Smooth muscle cell (in vitro differentiated cells): ENCODE results near the gene IFRD2. TPM values are rescaled to one million over a fixed set of nuclear protein-coding genes. Genes with fewer than 3 reads are reported as not detected.
"Not testable (repeated sequence)": the region's sequence is repeated elsewhere in the genome, so short reads cannot be mapped to it uniquely, and the experiment has no call there.

Source experiments
- DNase-seq: peaks from one replicate; lab custom pipeline; 2025; ENCODE audit not compliant: unreplicated experiment; lab: John Stamatoyannopoulos, UW
- H2AFZ ChIP-seq: fragments of 200-600 bp; sonication (generic); 2 replicates; pipeline ENCODE4 v1.6.0; 2016; ENCODE audit warnings: antibody characterized with exemption, low read depth, mild to moderate bottlenecking
- H3F3A ChIP-seq: fragments of 200-600 bp; sonication (generic); 2 replicates; pipeline ENCODE4 v1.6.0; 2017; ENCODE audit warnings: antibody characterized with exemption, low read depth
- H3K27ac ChIP-seq: fragments of 200-600 bp; sonication (generic); 2 replicates; pipeline ENCODE4 v1.5.1; 2016; ENCODE audit warnings: low read depth, mild to moderate bottlenecking
- H3K27me3 ChIP-seq: fragments of 200-600 bp; sonication (generic); 2 replicates; pipeline ENCODE4 v1.6.1; 2016; ENCODE audit warnings: low read depth, mild to moderate bottlenecking
- H3K36me3 ChIP-seq: fragments of 200-600 bp; sonication (generic); 2 replicates; pipeline ENCODE4 v1.5.1; 2016; ENCODE audit warnings: low read depth
- H3K4me1 ChIP-seq: fragments of 200-600 bp; sonication (generic); 2 replicates; pipeline ENCODE4 v1.5.1; 2016; ENCODE audit warnings: low read depth
- H3K4me2 ChIP-seq: fragments of 200-600 bp; sonication (generic); 2 replicates; pipeline ENCODE4 v1.6.0; 2016; ENCODE audit warnings: mild to moderate bottlenecking
- H3K4me3 ChIP-seq: fragments of 200-600 bp; sonication (generic); 2 replicates; pipeline ENCODE4 v1.5.1; 2016; ENCODE audit warnings: mild to moderate bottlenecking
- H3K79me2 ChIP-seq: fragments of 200-600 bp; sonication (generic); 2 replicates; pipeline ENCODE4 v1.6.0; 2016; ENCODE audit warnings: low read depth, mild to moderate bottlenecking
- H3K9ac ChIP-seq: fragments of 200-600 bp; sonication (generic); 2 replicates; pipeline ENCODE4 v1.6.0; 2016; ENCODE audit warnings: low read depth
- H3K9me3 ChIP-seq: fragments of 200-600 bp; sonication (generic); replicated peaks from 2 replicates; pipeline ENCODE4 v1.5.1; 2016; ENCODE audit warnings: low read depth
- H4K20me1 ChIP-seq: fragments of 200-600 bp; sonication (generic); 2 replicates; pipeline ENCODE4 v1.6.0; 2016; ENCODE audit warnings: low read depth
- WGBS: methylation state at CpG from one replicate; pipeline ENCODE4 v1.1.7; 2016; ENCODE audit warnings: low lambda C conversion rate; 5-methylcytosine and 5-hydroxymethylcytosine counted together
- polyA plus RNA-seq: library from polyadenylated mRNA; unstranded; fragments of >200 nt; fragmentation: Nextera tagmentation; extraction: Ambion mirVana; gene quantifications from 2 replicates; pipeline ENCODE4 v1.2.1, GENCODE V29; 2016
- total RNA-seq: library from RNA; depleted of rRNA; stranded (reverse); fragments of >200 nt; gene quantifications from 2 replicates; pipeline ENCODE4 v1.2.3, GENCODE V29; 2014
- TF ChIP-seq, protein P1 (sequence below): fragments of 200-600 bp; sonication (generic); IDR thresholded peaks from 2 replicates; pipeline ENCODE4 v1.5.1; 2017; ENCODE audit warnings: borderline replicate concordance, mild to moderate bottlenecking, antibody characterized with exemption; ENCODE audit not compliant: insufficient read depth, poor library complexity, severe bottlenecking

The IFRD2 gene
- total and polyA plus RNA-seq, 2 experiments from 2014 or later, result 20.8 to 59.3 TPM

GRCh38 chr3:50288387-50289007 is 3.7 kb downstream of the IFRD2 start:
- peaks cover 10% of the 10 kb centered on the region for H3K4me1 ChIP-seq
- no peaks in the 10 kb centered on the region for H3K27me3 ChIP-seq
- TF ChIP-seq, protein P1, sequence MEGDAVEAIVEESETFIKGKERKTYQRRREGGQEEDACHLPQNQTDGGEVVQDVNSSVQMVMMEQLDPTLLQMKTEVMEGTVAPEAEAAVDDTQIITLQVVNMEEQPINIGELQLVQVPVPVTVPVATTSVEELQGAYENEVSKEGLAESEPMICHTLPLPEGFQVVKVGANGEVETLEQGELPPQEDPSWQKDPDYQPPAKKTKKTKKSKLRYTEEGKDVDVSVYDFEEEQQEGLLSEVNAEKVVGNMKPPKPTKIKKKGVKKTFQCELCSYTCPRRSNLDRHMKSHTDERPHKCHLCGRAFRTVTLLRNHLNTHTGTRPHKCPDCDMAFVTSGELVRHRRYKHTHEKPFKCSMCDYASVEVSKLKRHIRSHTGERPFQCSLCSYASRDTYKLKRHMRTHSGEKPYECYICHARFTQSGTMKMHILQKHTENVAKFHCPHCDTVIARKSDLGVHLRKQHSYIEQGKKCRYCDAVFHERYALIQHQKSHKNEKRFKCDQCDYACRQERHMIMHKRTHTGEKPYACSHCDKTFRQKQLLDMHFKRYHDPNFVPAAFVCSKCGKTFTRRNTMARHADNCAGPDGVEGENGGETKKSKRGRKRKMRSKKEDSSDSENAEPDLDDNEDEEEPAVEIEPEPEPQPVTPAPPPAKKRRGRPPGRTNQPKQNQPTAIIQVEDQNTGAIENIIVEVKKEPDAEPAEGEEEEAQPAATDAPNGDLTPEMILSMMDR, result no peak
- H4K20me1 ChIP-seq, result no peaks in the 10 kb centered on the region
- no peaks in the 10 kb centered on the region for H3F3A ChIP-seq
- DNase-seq, result no peak
- H3K79me2 ChIP-seq, result peaks cover 11% of the 10 kb centered on the region
- H3K4me3 ChIP-seq, result no peak overlapping the region
- no peak overlapping the region for H2AFZ ChIP-seq
- H3K9me3 ChIP-seq, result no peaks in the 10 kb centered on the region
- H3K4me2 ChIP-seq, result no peak overlapping the region
- no peaks in the 10 kb centered on the region for H3K36me3 ChIP-seq
- H3K9ac ChIP-seq, result no peak overlapping the region
- no peak overlapping the region for H3K27ac ChIP-seq
- WGBS, result over 99% methylated on average over 23 of the region's 23 CpGs

DNA sequence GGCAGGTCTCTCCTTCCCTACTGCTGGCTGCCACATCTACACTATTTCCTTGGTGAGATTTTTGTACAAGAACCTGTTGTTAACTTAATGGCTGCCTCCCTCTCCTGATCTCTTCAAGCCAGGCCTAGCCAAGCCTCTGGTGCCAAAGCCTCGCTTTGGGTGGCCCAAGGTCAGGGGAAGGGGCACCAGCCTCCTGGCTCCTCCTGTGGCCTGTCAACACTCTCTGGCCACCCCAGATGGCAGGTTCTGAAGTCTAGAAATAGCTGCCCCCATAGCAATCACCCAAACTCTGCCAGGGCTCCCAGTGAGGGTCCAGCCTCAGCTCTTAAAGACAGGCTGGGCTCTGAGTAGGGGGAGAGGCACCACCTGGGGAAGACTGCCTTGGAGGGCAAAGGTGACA is 5.0 kb downstream of the IFRD2 start:
- Histone ChIP-seq H3K4me3 (no peak overlapping the region), H3K4me2 (no peak overlapping the region), H3K9me3 (no peaks in the 10 kb centered on the region), H3K79me2 (peaks cover 11% of the 10 kb centered on the region), H4K20me1 (no peaks in the 10 kb centered on the region), H2AFZ (no peak overlapping the region), H3K36me3 (no peaks in the 10 kb centered on the region), H3K27ac (no peak overlapping the region), H3K9ac (no peak overlapping the region), H3K4me1 (peaks cover 6% of the 10 kb centered on the region), H3K27me3 (no peaks in the 10 kb centered on the region), H3F3A (no peaks in the 10 kb centered on the region)
- no peak for DNase-seq
- TF ChIP-seq, protein P1, result no peak
- WGBS, result 100% methylated on average over 1 of the region's 1 CpG

DNA sequence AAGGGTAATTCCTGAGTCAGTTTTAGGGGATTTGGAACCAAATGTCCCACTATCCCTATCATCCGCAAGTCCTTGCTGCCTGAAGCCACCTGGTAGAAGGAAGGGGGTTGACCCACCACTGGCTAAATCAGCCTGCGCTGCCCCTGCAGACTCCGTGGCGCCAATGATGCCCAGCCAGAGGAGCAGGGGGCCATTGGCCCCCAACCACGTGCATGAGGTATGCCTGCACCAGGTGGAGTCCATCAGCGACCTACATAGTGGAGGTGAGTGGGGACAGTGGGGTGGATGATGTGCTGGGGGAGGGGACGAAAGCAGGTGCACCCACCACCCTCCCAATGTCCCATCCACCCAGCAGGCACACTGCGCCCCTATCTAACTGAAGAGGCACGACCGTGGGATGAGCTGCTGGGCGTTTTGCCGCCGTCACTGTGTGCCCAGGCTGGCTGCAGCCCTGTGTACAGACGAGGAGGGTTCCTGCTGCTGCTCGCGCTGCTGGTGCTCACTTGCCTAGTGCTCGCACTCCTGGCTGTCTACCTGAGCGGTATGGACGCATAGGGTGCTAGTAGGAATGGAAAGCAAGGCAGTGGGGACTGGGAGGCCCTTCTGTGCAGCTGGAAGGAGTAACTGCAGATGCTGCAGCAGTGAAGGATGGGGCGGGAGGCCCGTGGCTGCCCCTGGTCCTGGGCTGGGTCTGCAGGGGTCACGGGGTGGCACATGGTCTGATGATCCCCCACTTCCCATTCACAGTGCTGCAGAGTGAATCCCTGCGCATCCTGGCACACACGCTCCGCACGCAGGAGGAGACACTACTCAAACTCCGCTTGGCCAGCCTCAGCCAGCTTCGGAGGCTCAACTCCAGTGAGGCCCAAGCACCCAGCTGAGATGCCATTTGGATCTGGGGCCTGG is 5.7 kb downstream of the IFRD2 start:
- TF ChIP-seq, protein P1, result no peak
- Histone ChIP-seq H2AFZ (no peak overlapping the region), H3K4me2 (no peak overlapping the region), H4K20me1 (no peaks in the 10 kb centered on the region), H3K9me3 (no peaks in the 10 kb centered on the region), H3K27ac (no peak overlapping the region), H3K79me2 (peaks cover 5% of the 10 kb centered on the region), H3K27me3 (no peaks in the 10 kb centered on the region), H3F3A (no peaks in the 10 kb centered on the region), H3K36me3 (no peaks in the 10 kb centered on the region), H3K4me1 (peaks cover 6% of the 10 kb centered on the region), H3K4me3 (no peak overlapping the region), H3K9ac (no peak overlapping the region)
- WGBS, result 95% methylated on average over 28 of the region's 28 CpGs
- no peak for DNase-seq

- 89% methylated on average over 6 of the region's 6 CpGs for WGBS
- not testable (repeated sequence) for H3K4me3 ChIP-seq, H3K27me3 ChIP-seq, H3K36me3 ChIP-seq, H4K20me1 ChIP-seq, DNase-seq, H3F3A ChIP-seq, H3K79me2 ChIP-seq, H3K4me1 ChIP-seq, H3K4me2 ChIP-seq, H3K9me3 ChIP-seq, H3K9ac ChIP-seq, H3K27ac ChIP-seq, H2AFZ ChIP-seq
Measured at GRCh38 chr3:50284121-50284520, 8.1 kb downstream of the IFRD2 start.
